IPS-15b (cell line): ENCODE results near the gene JUP.

Experiments
- H3K27me3 ChIP-seq: one replicate; pipeline ENCODE4 v1.6.1; 2013; ENCODE audit warnings: low read length; ENCODE audit not compliant: control insufficient read depth, insufficient read depth
- H3K36me3 ChIP-seq: one replicate; pipeline ENCODE4 v1.6.1; 2013; ENCODE audit warnings: low read length; ENCODE audit not compliant: control insufficient read depth, insufficient read depth
- H3K4me1 ChIP-seq: one replicate; pipeline ENCODE4 v1.6.1; 2013; ENCODE audit warnings: mild to moderate bottlenecking, low read length; ENCODE audit not compliant: control insufficient read depth, insufficient read depth
- H3K4me3 ChIP-seq: one replicate; pipeline ENCODE4 v1.5.1; 2013; ENCODE audit warnings: low read depth, low read length
- H3K9ac ChIP-seq: one replicate; pipeline ENCODE4 v1.6.1; 2013; ENCODE audit warnings: low read depth, mild to moderate bottlenecking, low read length
- H3K9me3 ChIP-seq: one replicate; pipeline ENCODE4 v1.6.1; 2013; ENCODE audit warnings: mild to moderate bottlenecking, low read length; ENCODE audit not compliant: control insufficient read depth, insufficient read depth

Gene JUP

DNA sequence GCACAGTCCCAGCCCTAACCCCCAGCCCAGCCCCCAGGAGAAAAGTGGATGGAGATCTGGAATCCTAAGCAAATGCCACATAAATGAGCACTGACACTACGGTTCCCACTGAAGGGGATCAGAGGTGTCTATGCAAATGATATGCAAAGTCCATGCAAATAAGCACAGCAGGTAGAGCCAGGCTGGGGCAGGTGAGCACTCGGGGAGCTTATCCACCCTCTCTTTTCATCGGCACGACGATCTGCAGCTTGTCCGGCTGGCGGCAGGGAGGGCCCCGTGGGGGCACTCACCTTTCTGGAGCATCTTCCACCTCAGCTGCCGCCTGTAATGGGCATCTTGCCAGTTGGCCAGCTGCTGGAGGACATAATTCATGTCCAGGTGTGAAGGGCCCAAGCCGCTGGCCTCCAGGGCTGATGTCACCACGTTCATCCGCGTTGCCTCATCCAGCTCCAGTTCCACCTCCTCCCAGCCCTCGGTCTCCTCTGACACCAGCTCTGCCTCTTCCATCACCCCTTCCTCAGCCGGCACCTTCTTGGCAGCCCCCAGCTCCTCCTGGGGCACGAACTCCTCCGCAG lies 61.9 kb downstream of the JUP start:
- H3K27me3 ChIP-seq, result no peaks in the 10 kb centered on the region
- no peak overlapping the region for H3K9ac ChIP-seq
- no peak overlapping the region for H3K4me3 ChIP-seq
- H3K9me3 ChIP-seq, result no peaks in the 10 kb centered on the region
- H3K4me1 ChIP-seq, result no peaks in the 10 kb centered on the region
- no peaks in the 10 kb centered on the region for H3K36me3 ChIP-seq

- H3K36me3 ChIP-seq, result no peaks in the 10 kb centered on the region
- H3K27me3 ChIP-seq, result no peaks in the 10 kb centered on the region
- no peak overlapping the region for H3K9ac ChIP-seq
- H3K4me3 ChIP-seq, result no peak overlapping the region
- no peaks in the 10 kb centered on the region for H3K4me1 ChIP-seq
- H3K9me3 ChIP-seq, result no peaks in the 10 kb centered on the region
Measured at GRCh38 chr17:41723801-41724475, 62.6 kb downstream of the JUP start.

GRCh38 chr17:41722231-41722630 lies 64.3 kb downstream of the JUP start:
- no peak overlapping the region for H3K4me3 ChIP-seq
- no peaks in the 10 kb centered on the region for H3K4me1 ChIP-seq
- H3K9me3 ChIP-seq, result no peaks in the 10 kb centered on the region
- H3K36me3 ChIP-seq, result no peaks in the 10 kb centered on the region
- no peaks in the 10 kb centered on the region for H3K27me3 ChIP-seq
- H3K9ac ChIP-seq, result no peak overlapping the region

- no peaks in the 10 kb centered on the region for H3K9me3 ChIP-seq
- no peaks in the 10 kb centered on the region for H3K36me3 ChIP-seq
- no peaks in the 10 kb centered on the region for H3K4me1 ChIP-seq
- peaks cover 4% of the 10 kb centered on the region for H3K27me3 ChIP-seq
- no peak overlapping the region for H3K4me3 ChIP-seq
- H3K9ac ChIP-seq, result no peak overlapping the region
Measured at GRCh38 chr17:41718287-41718645, 68.2 kb downstream of the JUP start.

- Histone ChIP-seq H3K4me3 (no peak overlapping the region), H3K27me3 (peaks cover 6% of the 10 kb centered on the region), H3K4me1 (no peaks in the 10 kb centered on the region), H3K36me3 (no peaks in the 10 kb centered on the region), H3K9ac (no peak overlapping the region), H3K9me3 (no peaks in the 10 kb centered on the region)
Measured at GRCh38 chr17:41717408-41718286, 68.9 kb downstream of the JUP start.

DNA sequence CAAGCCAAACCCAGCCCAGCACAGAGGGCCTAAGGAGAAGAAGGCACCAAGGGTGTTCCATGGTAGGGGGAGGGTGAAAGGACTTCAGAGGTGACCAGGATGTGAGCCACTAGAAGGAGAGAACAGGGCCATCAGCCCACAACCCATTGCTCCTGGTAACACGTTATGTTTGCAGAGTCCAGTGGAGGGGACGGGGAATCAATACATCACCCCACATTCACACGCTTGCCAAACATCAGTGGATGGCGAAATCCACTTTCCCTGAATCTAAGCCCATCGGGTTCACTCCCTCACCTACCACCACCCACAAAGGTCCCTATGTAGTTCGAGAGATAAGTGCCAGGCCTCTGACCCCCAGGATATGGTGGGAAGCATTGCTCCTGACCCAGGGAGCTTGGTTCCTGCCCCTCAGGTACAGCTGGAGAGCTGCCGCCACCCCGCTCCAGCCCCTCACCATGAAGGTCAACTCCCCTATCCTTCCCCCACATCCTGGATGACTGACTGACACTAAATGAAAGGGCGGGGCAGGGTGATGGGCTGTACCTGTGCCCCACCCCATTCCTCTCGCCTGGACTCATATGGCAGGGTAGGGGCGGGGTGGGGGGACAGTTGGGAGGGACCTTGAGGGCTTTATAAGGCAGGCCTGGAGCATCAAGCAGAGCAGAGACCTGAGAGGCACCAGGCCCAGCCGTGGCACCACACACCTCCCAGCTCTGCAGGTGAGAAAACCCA lies 74.7 kb downstream of the JUP start, which contains the start of gene GAST:
GAST (plus strand) TSS at position 663 of the 732 bp plus-strand sequence. CDS start 3,106 bp downstream, outside the sequence.
- no peaks in the 10 kb centered on the region for H3K9me3 ChIP-seq

DNA sequence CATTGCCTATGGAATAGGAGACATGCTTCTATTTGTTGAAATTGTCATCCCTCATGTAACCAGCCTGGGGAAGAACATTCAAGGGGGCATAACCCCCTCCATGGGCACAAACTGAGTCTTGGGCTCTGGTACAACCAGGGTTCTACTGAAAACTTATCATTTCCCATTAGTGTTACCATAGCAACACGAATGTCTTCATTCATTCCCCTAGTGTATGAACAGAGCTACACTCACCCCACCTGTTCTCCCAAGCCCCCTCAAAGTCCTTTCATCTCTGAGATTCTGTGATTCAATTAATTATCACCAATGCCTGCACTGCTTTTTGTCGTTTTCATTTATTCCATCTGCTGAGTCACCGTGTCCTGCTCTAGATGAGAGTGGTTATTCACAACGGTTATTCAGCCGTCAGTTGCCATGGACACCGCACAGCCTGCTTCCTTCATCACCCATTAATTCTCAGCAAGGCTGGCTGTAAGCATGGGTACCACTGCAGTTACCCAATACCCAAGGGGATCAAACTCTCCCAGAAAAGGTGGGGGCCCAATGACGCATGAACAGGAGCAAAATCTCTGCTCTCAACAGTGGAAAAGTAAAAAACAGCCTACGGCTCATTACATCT lies 75.9 kb downstream of the JUP start:
- H3K9me3 ChIP-seq, result no peaks in the 10 kb centered on the region
- H3K4me1 ChIP-seq, result peaks cover 6% of the 10 kb centered on the region
- H3K9ac ChIP-seq, result no peak overlapping the region
- no peak overlapping the region for H3K4me3 ChIP-seq
- peaks cover 68% of the 10 kb centered on the region for H3K27me3 ChIP-seq
- H3K36me3 ChIP-seq, result no peaks in the 10 kb centered on the region

More for the DNA sequence above, 74.7 kb downstream of the JUP start, which contains the start of gene GAST:
- Histone ChIP-seq H3K27me3 (peaks cover 58% of the 10 kb centered on the region), H3K9ac (no peak within 1 kb of the TSS), H3K36me3 (no peaks in the 10 kb centered on the region), H3K4me1 (no peaks in the 10 kb centered on the region), H3K4me3 (no peak within 1 kb of the TSS)

- Histone ChIP-seq H3K27me3 (peaks cover 73% of the 10 kb centered on the region), H3K9ac (no peak overlapping the region), H3K9me3 (no peaks in the 10 kb centered on the region), H3K4me1 (peaks cover 8% of the 10 kb centered on the region), H3K36me3 (no peaks in the 10 kb centered on the region), H3K4me3 (no peak overlapping the region)
Measured at GRCh38 chr17:41707803-41708669, 78.5 kb downstream of the JUP start.

- no peaks in the 10 kb centered on the region for H3K36me3 ChIP-seq
- H3K27me3 ChIP-seq, result peaks cover 52% of the 10 kb centered on the region
- H3K9me3 ChIP-seq, result no peaks in the 10 kb centered on the region
- H3K4me3 ChIP-seq, result no peak overlapping the region
- no peak overlapping the region for H3K9ac ChIP-seq
- peaks cover 8% of the 10 kb centered on the region for H3K4me1 ChIP-seq
Measured at GRCh38 chr17:41705271-41705991, 81.1 kb downstream of the JUP start.
